GM19043 (cell line): ENCODE measurements around the gene SMPD3.

Experiments used
- ATAC-seq: cut with Tn5 transposase; IDR thresholded peaks from one replicate; pipeline ENCODE4 v1.9.1; 2021; ENCODE audit warnings: low read depth; ENCODE audit not compliant: unreplicated experiment

SMPD3 gene

GRCh38 chr16:68386628-68387027, 61.7 kb downstream of the SMPD3 start:
- no peak for ATAC-seq

GRCh38 chr16:68385371-68385770, 62.9 kb downstream of the SMPD3 start:
- ATAC-seq: no peak

GRCh38 chr16:68384288-68385161, 63.8 kb downstream of the SMPD3 start:
- no peak for ATAC-seq

GRCh38 chr16:68383858-68384257, 64.5 kb downstream of the SMPD3 start:
- no peak for ATAC-seq

- ATAC-seq: peak; percentile 55
Observed at GRCh38 chr16:68382296-68382718, 66.0 kb downstream of the SMPD3 start.

- ATAC-seq: no peak
Observed at GRCh38 chr16:68381363-68381724, 67.0 kb downstream of the SMPD3 start.

- no peak for ATAC-seq
Observed at GRCh38 chr16:68380676-68381362, 67.5 kb downstream of the SMPD3 start.

GRCh38 chr16:68380348-68380670, 68.0 kb downstream of the SMPD3 start:
- no peak for ATAC-seq

GRCh38 chr16:68379472-68380347, 68.6 kb downstream of the SMPD3 start:
- ATAC-seq: no peak

GRCh38 chr16:68378436-68379415, 69.6 kb downstream of the SMPD3 start:
- no peak for ATAC-seq

- ATAC-seq: no peak
Observed at GRCh38 chr16:68377667-68378393, 70.5 kb downstream of the SMPD3 start.

GRCh38 chr16:68377221-68377620, 71.1 kb downstream of the SMPD3 start:
- ATAC-seq: no peak

- no peak for ATAC-seq
Observed at GRCh38 chr16:68376590-68376989, 71.7 kb downstream of the SMPD3 start.

GRCh38 chr16:68375801-68376536, 72.3 kb downstream of the SMPD3 start:
- ATAC-seq: no peak

GRCh38 chr16:68374961-68375660, 73.2 kb downstream of the SMPD3 start:
- ATAC-seq: no peak

- ATAC-seq: no peak
Observed at GRCh38 chr16:68374246-68374805, 74.0 kb downstream of the SMPD3 start.

- ATAC-seq: no peak
Observed at GRCh38 chr16:68373528-68374245, 74.6 kb downstream of the SMPD3 start.
